ENCODE data around the gene SPATA31D3. TPM values are rescaled to one million over a fixed set of nuclear protein-coding genes. Genes with fewer than 3 reads are reported as not detected.

SPATA31D3 gene
- total and polyA plus RNA-seq, 2 of the 8 experiments (the other 6 are each of a cell fraction or from before 2014, with no cell fraction given), result not detected

DNA sequence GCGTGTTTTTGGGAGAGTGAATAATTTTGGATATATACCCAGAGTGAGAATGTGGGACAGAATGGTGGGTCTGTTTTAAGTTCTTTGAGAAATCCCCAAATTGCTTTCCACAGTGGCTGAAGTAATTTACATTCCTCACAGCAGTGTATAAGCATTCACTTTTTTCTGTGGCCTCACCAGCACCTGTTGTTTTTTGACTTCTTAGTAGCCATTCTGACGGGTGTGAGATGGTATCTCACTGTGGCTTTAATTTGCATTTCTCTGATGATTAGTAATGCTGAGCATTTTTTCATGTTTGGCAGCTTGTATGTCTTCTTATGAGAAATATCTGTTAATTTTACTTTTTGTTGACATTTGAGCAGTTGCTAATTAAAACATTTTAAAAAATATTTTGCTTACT is 35.9 kb downstream of the SPATA31D3 start:
- Histone ChIP-seq H2BK15ac (ENCODE audit: low read length) (no peak overlapping the region), H3K14ac (ENCODE audit: insufficient read length) (no peak overlapping the region), H3K4ac (replicated peaks; ENCODE audit: insufficient read length, low read depth, low read length) (no peak overlapping the region), H2BK5ac (ENCODE audit: low read depth, low read length) (no peak overlapping the region), H3K18ac (ENCODE audit: extremely low read depth, low read length) (no peak overlapping the region), H3K27ac (ENCODE audit: low read depth, low read length) (no peak overlapping the region), H4K8ac (ENCODE audit: extremely low read depth, insufficient read depth, low read length) (no peak overlapping the region), H4K20me1 (replicated peaks in 1 of 2; ENCODE audit: control insufficient read depth in 1 of 2, insufficient read depth in 2 of 2, low read length in 2 of 2) (no peaks in the 10 kb centered on the region), H4K5ac (ENCODE audit: insufficient read length, low read depth, low read length) (no peak overlapping the region), H2BK12ac (ENCODE audit: low read depth, low read length) (no peak overlapping the region), H3K4me3 (ENCODE audit: extremely low read depth in 1 of 4, insufficient read depth in 2 of 4, low read depth in 3 of 4, low read length in 4 of 4) (no peak overlapping the region), H4K91ac (replicated peaks; ENCODE audit: insufficient read length, low read length) (no peak overlapping the region), H3K9me3 (ENCODE audit: insufficient read depth in 2 of 2, low read depth in 1 of 2, low read length in 1 of 2) (no peaks in the 10 kb centered on the region; a peak in 1 of 4 replicates), H3K23ac (ENCODE audit: insufficient read length) (no peak overlapping the region), H3K9ac (replicated peaks in 1 of 4; ENCODE audit: extremely low read depth in 1 of 4, low read depth in 3 of 4, low read length in 3 of 4) (no peak overlapping the region), H3K79me2 (ENCODE audit: control insufficient read depth in 1 of 2, insufficient read depth in 2 of 2, low read length in 2 of 2) (no peaks in the 10 kb centered on the region), H3K27me3 (replicated peaks in 1 of 4; ENCODE audit: control insufficient read depth in 3 of 4, extremely low read depth in 1 of 4, insufficient read depth in 3 of 4, low read length in 3 of 4) (no peaks in the 10 kb centered on the region), H3K4me2 (ENCODE audit: insufficient read depth in 1 of 2, low read depth in 2 of 2, low read length in 2 of 2) (no peak overlapping the region), H2AK5ac (ENCODE audit: low read depth, low read length) (no peak overlapping the region), H2AFZ (ENCODE audit: low read length) (no peak overlapping the region), H3K79me1 (ENCODE audit: low read depth, low read length) (no peaks in the 10 kb centered on the region), H3K36me3 (ENCODE audit: control insufficient read depth in 2 of 4, insufficient read depth in 4 of 4, low read length in 3 of 4) (no peaks in the 10 kb centered on the region), H2BK120ac (replicated peaks; ENCODE audit: low read depth, low read length) (no peak overlapping the region), H2BK20ac (ENCODE audit: low read length) (no peak overlapping the region), H3K4me1 (replicated peaks in 1 of 4; ENCODE audit: control insufficient read depth in 3 of 4, insufficient read depth in 4 of 4, low read length in 3 of 4) (no peaks in the 10 kb centered on the region), H3K56ac (replicated peaks; ENCODE audit: insufficient read length, low read depth, low read length) (no peak overlapping the region), H3K23me2 (ENCODE audit: low read depth, low read length) (no peaks in the 10 kb centered on the region)
- POLR2A ChIA-PET (ENCODE audit: partially characterized antibody), result no interaction called here
- DNase-seq (ENCODE audit: low read depth in 1 of 2, low spot score in 2 of 2) (no peak), FAIRE-seq (no peak)
- CTCF ChIA-PET (ENCODE audit: partially characterized antibody), result no interaction called here
- 78% methylated on average over 2 of the region's 2 CpGs; no CpG with 5 or more reads in 1 of the 2 experiments for WGBS, 2 experiments (ENCODE audit: extremely low coverage in 1 of 2, insufficient coverage in 1 of 2, insufficient read length in 1 of 2, insufficient replicate concordance in 2 of 2, low coverage in 1 of 2, low lambda C conversion rate in 2 of 2, missing lambda C conversion rate in 1 of 2)
- TF ChIP-seq TEAD4 (IDR thresholded peaks at IDR 0.05; ENCODE audit: low read depth, low read length) (no peak), JUND (IDR thresholded peaks at IDR 0.05; ENCODE audit: low read length) (no peak), SAP30 (IDR thresholded peaks at IDR 0.05; ENCODE audit: insufficient read depth, insufficient replicate concordance, low read length) (no peak)

Data from H1 (cell line).